HCT116 (cell line): ENCODE results near the gene CDH13. TPM values are rescaled to one million over a fixed set of nuclear protein-coding genes. Genes with fewer than 3 reads are reported as not detected.

ENCODE experiments used
- ATAC-seq: fragments of 200-7000 bp; cut with Tn5 transposase; 2 replicates; pipeline ENCODE4 v1.9.1; 2020; ENCODE audit warnings: mild to moderate bottlenecking, moderate library complexity
- BruUV-seq: library from RNA; stranded (reverse); fragments of 400-500 nt; replicated peaks from 2 replicates; lab custom pipeline; 2021; lab: Mats Ljungman, UMichigan
- CTCF ChIA-PET: fragments of 300-600 bp; sonication (Branson Sonifier 250); formaldehyde crosslinking; loops from one replicate; lab custom pipeline; 2021; ENCODE audit warnings: antibody characterized with exemption; lab: Charles Lee
- POLR2A ChIA-PET: fragments of 300-600, 350-600 bp; sonication (Branson Sonifier 250); formaldehyde crosslinking; loops from one replicate; lab custom pipeline; 2021; ENCODE audit warnings: antibody characterized with exemption; lab: Charles Lee
- RAD21 ChIA-PET, 2 experiments: fragments of 300-600 bp; sonication (Branson Sonifier 250); formaldehyde crosslinking; loops; one replicate each; lab custom pipeline; 2023; ENCODE audit warnings: low total read pairs in 2 of 2; ENCODE audit not compliant: uncharacterized antibody in 2 of 2, unreplicated experiment in 2 of 2, low non-redundant PET in 1 of 2; lab: Charles Lee
- DNase-seq: peaks from one replicate; pipeline ENCODE4 v3.0.0-alpha.2; 2010; ENCODE audit warnings: low read depth, low spot score
- H2AFZ ChIP-seq: fragments of 200-600 bp; shearing (Covaris generic), sonication (generic); 2 replicates; pipeline ENCODE4 v1.6.1; 2017; ENCODE audit warnings: low read depth, mixed run types, mixed read lengths, antibody characterized with exemption, low read length; ENCODE audit not compliant: poor library complexity, severe bottlenecking
- H3K27ac ChIP-seq: 2 replicates; pipeline ENCODE4 v1.5.1; 2012; ENCODE audit warnings: low read depth, low read length
- H3K27me3 ChIP-seq: fragments of 200-600 bp; sonication (generic); 2 replicates; pipeline ENCODE4 v1.6.1; 2016; ENCODE audit warnings: mixed run types, low read length, mixed read lengths; ENCODE audit not compliant: insufficient read depth
- H3K36me3 ChIP-seq, 2 experiments: fragments of 200-500 bp in 1 of 2; fragments of 200-600 bp in 1 of 2; sonication (Bioruptor generic) in 1 of 2; sonication (generic) in 1 of 2; 2 replicates each; pipeline versions ENCODE4 v1.5.1 to v1.6.1; 2014 to 2016; ENCODE audit warnings: low read length in 2 of 2, inconsistent platforms in 1 of 2, mixed read lengths in 1 of 2, mixed run types in 1 of 2; ENCODE audit not compliant: insufficient read depth in 2 of 2, control insufficient read depth in 1 of 2
- H3K4me1 ChIP-seq, 2 experiments: fragments of 200-600 bp in 1 of 2; sonication (generic) in 1 of 2; 2 replicates each; pipeline versions ENCODE4 v1.5.1 to v1.6.1; 2012 to 2017; ENCODE audit warnings: low read length in 2 of 2, inconsistent platforms in 1 of 2, mild to moderate bottlenecking in 1 of 2, mixed read lengths in 1 of 2, mixed run types in 1 of 2, moderate library complexity in 1 of 2; ENCODE audit not compliant: insufficient read depth in 2 of 2, control insufficient read depth in 1 of 2
- H3K4me2 ChIP-seq: fragments of 200-600 bp; sonication (generic); 2 replicates; pipeline ENCODE4 v1.6.1; 2017; ENCODE audit warnings: mixed run types, low read length, mixed read lengths
- H3K4me3 ChIP-seq, 2 experiments: fragments of 200-600 bp in 1 of 2; sonication (generic) in 1 of 2; replicated peaks in 1 of 2; 2 replicates each; pipeline ENCODE4 v1.5.1; 2011 to 2016; ENCODE audit warnings: low read length in 2 of 2, control low read depth in 1 of 2, low read depth in 1 of 2, mild to moderate bottlenecking in 1 of 2, mixed read lengths in 1 of 2, mixed run types in 1 of 2
- H3K79me2 ChIP-seq: fragments of 200-600 bp; sonication (generic); 2 replicates; pipeline ENCODE4 v1.6.1; 2017; ENCODE audit warnings: mild to moderate bottlenecking, mixed run types, low read length, moderate library complexity, mixed read lengths; ENCODE audit not compliant: insufficient read depth
- H3K9ac ChIP-seq: fragments of 200-600 bp; sonication (generic); 2 replicates; pipeline ENCODE4 v1.6.1; 2016; ENCODE audit warnings: low read length, mixed read lengths
- H3K9me2 ChIP-seq: fragments of 200-600 bp; sonication (generic), shearing (Covaris generic); 2 replicates; pipeline ENCODE4 v1.6.1; 2017; ENCODE audit warnings: mixed run types, mild to moderate bottlenecking, moderate library complexity; ENCODE audit not compliant: insufficient read depth
- H3K9me3 ChIP-seq, 2 experiments: fragments of 200-500 bp in 1 of 2; fragments of 200-600 bp in 1 of 2; sonication (Bioruptor generic) in 1 of 2; sonication (generic) in 1 of 2; 2 replicates each; pipeline ENCODE4 v1.6.1; 2014 to 2017; ENCODE audit warnings: low read length in 2 of 2, mixed read lengths in 2 of 2, inconsistent platforms in 1 of 2, low read depth in 1 of 2, mild to moderate bottlenecking in 1 of 2, mixed run types in 1 of 2, moderate library complexity in 1 of 2; ENCODE audit not compliant: control insufficient read depth in 1 of 2, insufficient read depth in 1 of 2
- H4K20me1 ChIP-seq: fragments of 200-600 bp; sonication (generic), shearing (Covaris generic); 2 replicates; pipeline ENCODE4 v1.6.1; 2017; ENCODE audit warnings: mixed run types, mild to moderate bottlenecking, moderate library complexity; ENCODE audit not compliant: insufficient read depth
- ATF3 ChIP-seq: IDR thresholded peaks from 2 replicates; pipeline ENCODE4 v1.6.1; 2012
- CEBPB ChIP-seq: IDR thresholded peaks from 2 replicates; pipeline ENCODE4 v1.6.1; 2012; ENCODE audit warnings: low read depth
- CTCF ChIP-seq, 3 experiments: fragments of 200-600 bp in 1 of 3; sonication (generic) in 1 of 3; IDR thresholded peaks in 2 of 3; conservative IDR thresholded peaks in 1 of 3; 2 replicates each; pipeline ENCODE4 v1.5.1; 2012 to 2017; ENCODE audit warnings: low read depth in 2 of 3, low read length in 2 of 3, antibody characterized with exemption in 1 of 3, borderline replicate concordance in 1 of 3, control low read depth in 1 of 3, mild to moderate bottlenecking in 1 of 3, mixed read lengths in 1 of 3, mixed run types in 1 of 3, moderate library complexity in 1 of 3; ENCODE audit not compliant: insufficient read depth in 1 of 3
- EGR1 ChIP-seq: IDR thresholded peaks from 2 replicates; pipeline ENCODE4 v1.6.1; 2012; ENCODE audit warnings: low read depth
- ELF1 ChIP-seq: IDR thresholded peaks from 2 replicates; pipeline ENCODE4 v1.6.1; 2012; ENCODE audit warnings: low read depth, borderline replicate concordance
- EZH2 ChIP-seq: fragments of 200-600 bp; sonication (generic); IDR thresholded peaks from 2 replicates; pipeline ENCODE4 v1.6.1; 2017; ENCODE audit warnings: antibody characterized with exemption, mixed run types
- EZH2phosphoT487 ChIP-seq: fragments of 200-600 bp; IDR thresholded peaks from 2 replicates; pipeline ENCODE4 v1.6.1; 2018; ENCODE audit warnings: antibody characterized with exemption, borderline replicate concordance
- FOSL1 ChIP-seq: IDR thresholded peaks from 2 replicates; pipeline ENCODE4 v1.6.1; 2012; ENCODE audit warnings: low read depth
- JUND ChIP-seq: IDR thresholded peaks from 2 replicates; pipeline ENCODE4 v1.6.1; 2012
- MAX ChIP-seq: IDR thresholded peaks from 2 replicates; pipeline ENCODE4 v1.6.1; 2012
- POLR2A ChIP-seq: IDR thresholded peaks from 2 replicates; pipeline ENCODE4 v1.7.0; 2011; ENCODE audit warnings: borderline replicate concordance; ENCODE audit not compliant: insufficient read depth, insufficient read length; ENCODE audit errors: extremely low read depth
- POLR2AphosphoS5 ChIP-seq: IDR thresholded peaks from 2 replicates; pipeline ENCODE4 v1.6.1; 2011; ENCODE audit warnings: mild to moderate bottlenecking, low read depth, low read length, moderate library complexity
- SIN3A ChIP-seq: IDR thresholded peaks from 2 replicates; pipeline ENCODE4 v1.6.1; 2012; ENCODE audit warnings: low read depth
- SP1 ChIP-seq: IDR thresholded peaks from 2 replicates; pipeline ENCODE4 v1.6.1; 2012; ENCODE audit warnings: low read depth
- TCF7L2 ChIP-seq: IDR thresholded peaks from 2 replicates; pipeline ENCODE4 v1.7.0; 2011; ENCODE audit warnings: borderline replicate concordance, inconsistent platforms; ENCODE audit not compliant: insufficient read depth, insufficient read length; ENCODE audit errors: extremely low read depth
- YY1 ChIP-seq: IDR thresholded peaks from 2 replicates; pipeline ENCODE4 v1.6.1; 2011; ENCODE audit warnings: low read length, low read depth, moderate library complexity, mild to moderate bottlenecking; ENCODE audit not compliant: insufficient replicate concordance; ENCODE audit errors: extremely low read depth
- ZBTB33 ChIP-seq: IDR thresholded peaks from 2 replicates; pipeline ENCODE4 v1.6.1; 2011; ENCODE audit warnings: mild to moderate bottlenecking, low read length, moderate library complexity; ENCODE audit not compliant: insufficient replicate concordance; ENCODE audit errors: extremely low read depth
- ZNF274 ChIP-seq: fragments of 200-500 bp; sonication (Bioruptor generic); IDR thresholded peaks from 2 replicates; pipeline ENCODE4 v1.6.1; 2014; ENCODE audit warnings: mild to moderate bottlenecking, low read depth, low read length, inconsistent platforms
- intact Hi-C: fragments of 100-400 bp; cut with micrococcal nuclease; formaldehyde crosslinking; loops from 2 replicates; pipeline ENCODE4 v1.10.0; 2022
- total RNA-seq: library from RNA; stranded (reverse); gene quantifications from one replicate; pipeline ENCODE4 v1.2.1, GENCODE V29; 2021; ENCODE audit not compliant: unreplicated experiment

CDH13 gene
- total RNA-seq, 1 experiment from 2014 or later: not detected

- TF ChIP-seq EZH2phosphoT487 (no peak), ELF1 (no peak)
Measured at GRCh38 chr16:83706394-83706793, 1079.6 kb downstream of the CDH13 start (continued).

GRCh38 chr16:83711069-83711468 is 1084.3 kb downstream of the CDH13 start:
- H3K79me2 ChIP-seq: no peaks in the 10 kb centered on the region
- no peak overlapping the region for H3K4me2 ChIP-seq
- intact Hi-C loops: no loop called here
- no peak overlapping the region for H2AFZ ChIP-seq
- no TSS peak for BruUV-seq
- ATAC-seq (no peak), DNase-seq (no peak)
- TF ChIP-seq EZH2 (no peak), ELF1 (no peak), EGR1 (no peak), SP1 (no peak), MAX (no peak), ZNF274 (no peak), FOSL1 (no peak), ZBTB33 (no peak), CEBPB (no peak), CTCF (IDR thresholded peaks at IDR 0.05 in 2 of 3, conservative IDR thresholded peaks at IDR 0.05 in 1 of 3; ENCODE audit: borderline replicate concordance in 1 of 3, insufficient read depth in 1 of 3, low read depth in 2 of 3, low read length in 2 of 3) (no peak), TCF7L2 (no peak), ATF3 (no peak), SIN3A (no peak), POLR2AphosphoS5 (no peak), JUND (no peak), POLR2A (no peak), YY1 (no peak)
- no peak overlapping the region for H3K27ac ChIP-seq
- H3K27me3 ChIP-seq: peaks cover 37% of the 10 kb centered on the region
- H3K9me2 ChIP-seq: no peaks in the 10 kb centered on the region
- POLR2A ChIA-PET: no interaction called here
- CTCF ChIA-PET: no interaction called here
- no peak overlapping the region for H3K4me3 ChIP-seq
- no peak overlapping the region for H3K9ac ChIP-seq
- no peaks in the 10 kb centered on the region for H3K4me1 ChIP-seq
- no peaks in the 10 kb centered on the region for H3K36me3 ChIP-seq
- no peaks in the 10 kb centered on the region for H4K20me1 ChIP-seq
- no peaks in the 10 kb centered on the region for H3K9me3 ChIP-seq
- RAD21 ChIA-PET: no interaction called here
